Lower leg skin (tissue), 4 donors: ENCODE measurements around the gene NEO1. TPM values are rescaled to one million over a fixed set of nuclear protein-coding genes. Genes with fewer than 3 reads are reported as not detected.

Experiments used
- DNase-seq, 2 donors: peaks; one replicate each; pipeline ENCODE4 v3.0.0-alpha.2; 2019; ENCODE audit warnings: low spot score in 2 of 2
- H3K4me3 ChIP-seq: fragments of 200-600 bp; sonication (generic); 2 replicates; pipeline ENCODE4 v1.5.1; 2017; ENCODE audit warnings: mild to moderate bottlenecking, low read depth; ENCODE audit not compliant: poor library complexity, severe bottlenecking
- CTCF ChIP-seq, 3 donors: fragments of 450-650 bp; IDR thresholded peaks; one replicate each; pipeline ENCODE4 v1.5.1; 2016; ENCODE audit warnings: antibody characterized with exemption in 3 of 3, mild to moderate bottlenecking in 3 of 3, moderate library complexity in 2 of 3
- POLR2A ChIP-seq, 2 donors: fragments of 450-650 bp; IDR thresholded peaks; one replicate each; pipeline ENCODE4 v1.6.1; 2016 to 2017; ENCODE audit warnings: antibody characterized with exemption in 2 of 2, mild to moderate bottlenecking in 1 of 2, moderate library complexity in 1 of 2
- WGBS, 2 donors: methylation state at CpG; one replicate each; pipeline ENCODE4 v1.1.5; 2018; 5-methylcytosine and 5-hydroxymethylcytosine counted together
- intact Hi-C: fragments of 100-400 bp; cut with DNase I; formaldehyde crosslinking; loops from one replicate; pipeline ENCODE4 v1.15.0; 2023; ENCODE audit warnings: low total_unique reads
- total RNA-seq, 4 donors: library from RNA; depleted of rRNA; stranded (reverse); fragments of >200 nt; gene quantifications; one replicate each; pipeline ENCODE4 v1.1.0, GENCODE V29; 2016

NEO1 gene
- total RNA-seq, 4 donors from 2014 or later, result 60.0 to 102 (median 80.9) TPM

GRCh38 chr15:73335026-73335425 is 282.8 kb downstream of the NEO1 start:
- intact Hi-C loops, result loop anchor here (10.0 kb wide), 1 partner anchor 1230 kb away; no protein-coding TSS in a partner anchor
- no peak for TF ChIP-seq POLR2A (IDR thresholded peaks at IDR 0.05)
- TF ChIP-seq CTCF (IDR thresholded peaks at IDR 0.05), result no peak
- 59 to 62% methylated on average over 7 to 9 of the region's 9 CpGs for WGBS, 2 donors

DNA sequence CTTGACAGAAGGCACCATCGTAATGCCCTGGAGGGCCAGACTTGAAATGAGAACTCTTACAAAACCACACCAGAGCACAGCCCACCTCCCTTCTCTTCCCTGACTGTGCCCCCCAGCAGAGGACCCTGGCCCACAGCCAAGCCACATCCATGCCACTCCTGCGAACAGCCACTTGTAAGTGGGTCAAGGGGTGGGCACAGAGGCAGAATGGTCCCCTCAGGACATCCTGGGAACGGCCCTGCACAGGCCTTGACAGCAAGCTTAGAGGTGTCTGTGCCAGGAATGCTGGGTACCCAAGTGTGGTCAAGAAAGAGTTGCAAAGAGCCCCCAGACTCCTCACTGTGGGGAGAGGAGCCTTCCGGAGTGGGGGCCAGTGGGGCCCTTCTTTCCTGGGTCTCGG is 283.2 kb downstream of the NEO1 start:
- no peak overlapping the region for H3K4me3 ChIP-seq
- DNase-seq, result no peak
- TF ChIP-seq POLR2A (IDR thresholded peaks at IDR 0.05) (no peak), CTCF (IDR thresholded peaks at IDR 0.05) (no peak)

More at GRCh38 chr15:73335026-73335425, 282.8 kb downstream of the NEO1 start:
- no peak for DNase-seq
- no peak overlapping the region for H3K4me3 ChIP-seq

DNA sequence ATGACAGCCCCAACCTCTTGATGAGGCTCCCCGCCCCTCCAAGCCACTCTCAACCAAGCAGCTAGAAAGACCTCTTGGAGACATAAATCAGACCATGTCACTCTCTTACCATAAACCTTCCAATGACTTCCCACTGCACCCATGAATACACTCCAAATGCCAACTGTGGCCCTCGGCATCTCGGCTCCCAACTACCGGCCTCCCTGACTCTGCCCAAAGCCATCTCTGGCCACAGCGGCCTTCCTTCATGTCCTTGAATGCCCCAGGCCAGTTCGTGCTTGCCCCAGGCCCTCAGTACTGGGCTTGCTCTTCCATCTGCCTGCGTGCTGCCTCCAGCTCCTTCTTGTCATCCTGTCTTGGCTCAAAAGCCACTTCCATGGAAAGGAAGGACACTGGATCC is 284.5 kb downstream of the NEO1 start:
- intact Hi-C loops, result loop anchor here (10.0 kb wide), 1 partner anchor 1228 kb away; no protein-coding TSS in a partner anchor
- TF ChIP-seq POLR2A (IDR thresholded peaks at IDR 0.05), result no peak
- no peak for TF ChIP-seq CTCF (IDR thresholded peaks at IDR 0.05)
- 73 to 89% methylated on average over 7 of the region's 7 CpGs for whole genome bisulfite sequencing, 2 donors
- no peak overlapping the region for H3K4me3 ChIP-seq
- DNase-seq, result no peak

More for the DNA sequence above, 283.2 kb downstream of the NEO1 start:
- 37 to 56% methylated on average over 4 to 5 of the region's 5 CpGs for WGBS, 2 donors
- intact Hi-C loops, result loop anchor here (10.0 kb wide), 1 partner anchor 1229 kb away; no protein-coding TSS in a partner anchor

- H3K4me3 ChIP-seq, result no peak overlapping the region
- 83 to 89% methylated on average over 8 of the region's 8 CpGs for WGBS, 2 donors
- intact Hi-C loops, result loop anchor here (10.0 kb wide), 1 partner anchor 1228 kb away; no protein-coding TSS in a partner anchor
- no peak for TF ChIP-seq POLR2A (IDR thresholded peaks at IDR 0.05)
- no peak for TF ChIP-seq CTCF (IDR thresholded peaks at IDR 0.05)
- DNase-seq, result no peak
Observed at GRCh38 chr15:73337187-73337586, 284.9 kb downstream of the NEO1 start.

- intact Hi-C loops, result loop anchor here (10.0 kb wide), 1 partner anchor 1227 kb away; no protein-coding TSS in a partner anchor
- TF ChIP-seq CTCF (IDR thresholded peaks at IDR 0.05) (no peak), POLR2A (IDR thresholded peaks at IDR 0.05) (no peak)
- no peak for DNase-seq
- no peak overlapping the region for H3K4me3 ChIP-seq
- WGBS, 2 donors, result 86 to 88% methylated on average over 6 of the region's 6 CpGs
Observed at GRCh38 chr15:73338058-73338457, 285.8 kb downstream of the NEO1 start.
